GM21360 (cell line): ENCODE measurements around the gene BIN1.

ENCODE experiments used
- ATAC-seq: cut with Tn5 transposase; IDR thresholded peaks from one replicate; pipeline ENCODE4 v1.9.1; 2021; ENCODE audit warnings: mild to moderate bottlenecking, moderate library complexity; ENCODE audit not compliant: unreplicated experiment

Gene BIN1

GRCh38 chr2:127079358-127079920 is 27.5 kb downstream of the BIN1 start:
- no peak for ATAC-seq

- no peak for ATAC-seq
These were observed 28.2 kb downstream of the BIN1 start for GRCh38 chr2:127078666-127079270.

GRCh38 chr2:127078028-127078427 is 28.9 kb downstream of the BIN1 start:
- ATAC-seq = no peak

- ATAC-seq = no peak
These were observed 30.0 kb downstream of the BIN1 start for GRCh38 chr2:127076924-127077323.

GRCh38 chr2:127076290-127076689 is 30.7 kb downstream of the BIN1 start:
- ATAC-seq = no peak

GRCh38 chr2:127075821-127076220 is 31.1 kb downstream of the BIN1 start:
- no peak for ATAC-seq

GRCh38 chr2:127074936-127075335 is 32.0 kb downstream of the BIN1 start:
- ATAC-seq = no peak

- ATAC-seq = no peak
These were observed 32.6 kb downstream of the BIN1 start for GRCh38 chr2:127074358-127074757.

- ATAC-seq = no peak
These were observed 34.0 kb downstream of the BIN1 start for GRCh38 chr2:127072970-127073369.

GRCh38 chr2:127072396-127072795 is 34.6 kb downstream of the BIN1 start:
- ATAC-seq = no peak

- no peak for ATAC-seq
These were observed 35.0 kb downstream of the BIN1 start for GRCh38 chr2:127071901-127072328.

GRCh38 chr2:127070221-127070620 is 36.7 kb downstream of the BIN1 start:
- no peak for ATAC-seq

- ATAC-seq = no peak
These were observed 37.4 kb downstream of the BIN1 start for GRCh38 chr2:127069536-127069935.

GRCh38 chr2:127069003-127069402 is 38.0 kb downstream of the BIN1 start:
- no peak for ATAC-seq

GRCh38 chr2:127068351-127068741 is 38.6 kb downstream of the BIN1 start:
- ATAC-seq = no peak

GRCh38 chr2:127067620-127068350 is 39.2 kb downstream of the BIN1 start:
- peak; percentile 28 for ATAC-seq

GRCh38 chr2:127066942-127067341 is 40.0 kb downstream of the BIN1 start:
- ATAC-seq = no peak

- ATAC-seq = no peak
These were observed 41.0 kb downstream of the BIN1 start for GRCh38 chr2:127065940-127066318.

GRCh38 chr2:127065299-127065939 is 41.5 kb downstream of the BIN1 start:
- no peak for ATAC-seq

- ATAC-seq = peak; percentile 84
These were observed 42.2 kb downstream of the BIN1 start for GRCh38 chr2:127064642-127065250.
